Astrocyte of the spinal cord (primary cell): ENCODE data around the gene CAMK2G.

Source experiments
- DNase-seq: peaks from one replicate; pipeline ENCODE4 v3.0.0; 2011; ENCODE audit warnings: low read depth, low spot score
- H3K4me3 ChIP-seq: 2 replicates; pipeline ENCODE4 v1.5.1; 2011; ENCODE audit warnings: low read depth, mild to moderate bottlenecking, low read length, moderate library complexity
- in situ Hi-C: cut with HindIII; loops from 2 replicates; pipeline ENCODE4 v1.10.0; 2017; ENCODE audit warnings: low sequenced_read_pairs
- TF ChIP-seq, protein P1 (sequence below): IDR thresholded peaks from 2 replicates; pipeline ENCODE4 v1.5.1; 2012; ENCODE audit warnings: low read depth, mild to moderate bottlenecking, low read length, inconsistent platforms

CAMK2G gene

DNA sequence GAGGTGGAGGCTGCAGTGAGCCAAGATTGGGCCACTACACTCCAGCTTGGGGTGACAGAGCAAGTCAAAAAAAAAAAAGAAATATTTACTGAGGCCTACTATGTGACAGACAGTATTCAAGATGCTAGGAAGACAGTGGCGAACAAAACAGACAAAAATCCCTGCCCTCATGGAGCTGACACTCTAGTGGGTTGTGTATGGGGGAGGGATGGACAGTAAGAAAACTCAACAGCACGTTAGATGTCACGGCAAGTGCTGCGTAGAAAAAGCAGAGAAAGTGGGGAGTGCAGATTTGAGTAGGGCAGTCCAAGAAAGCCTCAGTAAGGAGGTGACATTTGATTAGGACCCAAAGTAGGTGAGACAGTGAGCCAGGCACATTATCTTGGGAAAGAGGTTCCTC, 10.1 kb downstream of the CAMK2G start:
- TF ChIP-seq, protein P1, sequence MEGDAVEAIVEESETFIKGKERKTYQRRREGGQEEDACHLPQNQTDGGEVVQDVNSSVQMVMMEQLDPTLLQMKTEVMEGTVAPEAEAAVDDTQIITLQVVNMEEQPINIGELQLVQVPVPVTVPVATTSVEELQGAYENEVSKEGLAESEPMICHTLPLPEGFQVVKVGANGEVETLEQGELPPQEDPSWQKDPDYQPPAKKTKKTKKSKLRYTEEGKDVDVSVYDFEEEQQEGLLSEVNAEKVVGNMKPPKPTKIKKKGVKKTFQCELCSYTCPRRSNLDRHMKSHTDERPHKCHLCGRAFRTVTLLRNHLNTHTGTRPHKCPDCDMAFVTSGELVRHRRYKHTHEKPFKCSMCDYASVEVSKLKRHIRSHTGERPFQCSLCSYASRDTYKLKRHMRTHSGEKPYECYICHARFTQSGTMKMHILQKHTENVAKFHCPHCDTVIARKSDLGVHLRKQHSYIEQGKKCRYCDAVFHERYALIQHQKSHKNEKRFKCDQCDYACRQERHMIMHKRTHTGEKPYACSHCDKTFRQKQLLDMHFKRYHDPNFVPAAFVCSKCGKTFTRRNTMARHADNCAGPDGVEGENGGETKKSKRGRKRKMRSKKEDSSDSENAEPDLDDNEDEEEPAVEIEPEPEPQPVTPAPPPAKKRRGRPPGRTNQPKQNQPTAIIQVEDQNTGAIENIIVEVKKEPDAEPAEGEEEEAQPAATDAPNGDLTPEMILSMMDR, result no peak
- no peak overlapping the region for H3K4me3 ChIP-seq
- DNase-seq, result no peak
- in situ Hi-C loops, result no loop called here

DNA sequence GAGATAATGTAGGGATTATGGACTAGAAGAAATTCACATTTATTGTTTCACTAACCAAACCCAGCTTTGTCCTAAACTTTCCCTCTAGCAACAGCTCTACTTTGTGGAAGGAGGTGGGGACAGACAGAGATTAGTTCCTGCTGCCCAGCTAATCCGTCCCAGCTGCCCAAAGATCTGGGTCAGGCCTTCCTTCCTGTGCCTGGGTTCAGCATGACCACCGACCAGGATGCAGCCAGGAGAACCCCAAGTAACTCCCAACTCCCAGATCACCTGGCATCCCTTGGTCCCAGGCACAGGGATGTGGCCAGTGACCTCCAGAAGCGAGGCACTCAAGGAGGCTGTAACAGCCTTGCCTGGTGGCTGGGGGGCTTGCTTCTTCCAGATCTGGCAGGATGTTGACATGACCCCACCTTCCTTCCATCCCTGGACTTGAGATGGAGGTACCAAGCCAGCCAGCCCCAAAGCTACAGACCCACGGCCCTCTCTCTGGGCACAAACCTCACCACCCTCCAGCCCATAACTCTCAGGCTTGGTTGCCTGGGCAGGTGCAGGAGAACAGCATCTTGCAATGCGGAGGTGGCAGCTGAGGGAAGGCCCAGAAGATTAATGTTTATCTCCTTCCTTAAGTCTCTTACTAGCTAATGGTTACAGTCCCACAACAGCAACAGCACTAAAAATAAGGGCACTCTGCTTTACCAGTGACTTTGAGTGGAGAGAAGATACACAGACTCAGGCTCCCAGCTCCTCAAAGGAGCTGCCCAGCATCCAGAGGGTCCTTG, 11.1 kb downstream of the CAMK2G start:
- TF ChIP-seq, protein P1, result no peak
- no peak for DNase-seq
- in situ Hi-C loops, result no loop called here
- H3K4me3 ChIP-seq, result no peak overlapping the region

DNA sequence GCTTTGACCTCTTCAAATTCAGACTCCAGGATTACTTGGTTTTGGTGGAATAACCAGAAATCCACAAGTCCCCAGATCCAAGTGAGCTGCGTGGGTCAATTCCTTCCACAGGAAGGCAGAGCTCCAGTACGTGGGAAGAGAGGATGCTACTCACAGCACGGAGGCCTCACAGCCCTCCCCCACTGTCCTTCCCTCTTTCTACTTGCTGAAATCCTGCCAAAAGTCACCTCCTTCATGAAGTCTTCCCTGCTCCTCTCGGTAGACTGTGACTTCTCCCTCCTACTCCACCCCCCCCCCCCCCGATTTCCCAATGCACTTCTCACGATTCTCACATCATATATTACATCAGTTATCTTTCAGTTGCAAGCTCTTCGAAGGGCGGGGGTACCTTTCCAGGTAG, 12.3 kb downstream of the CAMK2G start:
- in situ Hi-C loops, result no loop called here
- no peak for DNase-seq
- TF ChIP-seq, protein P1, result no peak
- no peak overlapping the region for H3K4me3 ChIP-seq

DNA sequence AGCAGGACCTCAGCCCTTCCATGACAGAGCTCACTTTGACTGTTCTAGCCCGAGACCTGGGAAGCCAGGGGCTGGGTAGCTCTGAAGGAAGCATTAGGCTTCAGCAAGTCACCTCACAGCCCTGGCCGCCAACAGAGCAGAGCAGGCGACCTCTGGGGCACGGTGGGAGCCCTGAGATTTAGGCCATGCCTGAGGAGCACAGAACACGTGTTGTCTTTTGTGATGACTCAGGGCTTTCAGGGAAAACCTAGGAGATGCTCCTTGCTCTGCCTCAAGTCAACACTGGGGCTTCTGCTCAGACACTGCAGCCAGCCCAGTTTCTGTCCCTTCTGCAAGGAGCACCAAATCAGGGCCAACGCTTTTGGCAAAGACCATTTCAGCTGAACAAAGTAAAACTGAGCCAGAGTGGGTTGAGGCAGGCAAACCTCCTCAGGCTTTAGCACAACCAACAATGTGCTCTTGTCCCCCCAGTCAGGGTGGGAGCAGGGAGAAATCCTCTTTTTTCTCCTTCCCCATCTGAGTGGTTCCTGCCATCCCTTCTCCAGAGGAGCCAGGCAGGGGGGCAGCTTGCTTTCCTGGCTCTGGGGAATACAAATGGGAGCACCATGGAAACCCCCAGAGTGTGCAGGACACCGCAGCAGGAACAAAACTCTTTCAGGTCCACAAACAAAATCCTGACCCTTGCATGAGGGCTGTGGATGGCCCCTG, 14.4 kb downstream of the CAMK2G start:
- TF ChIP-seq, protein P1, result no peak
- no peak overlapping the region for H3K4me3 ChIP-seq
- no peak for DNase-seq
- in situ Hi-C loops, result no loop called here

DNA sequence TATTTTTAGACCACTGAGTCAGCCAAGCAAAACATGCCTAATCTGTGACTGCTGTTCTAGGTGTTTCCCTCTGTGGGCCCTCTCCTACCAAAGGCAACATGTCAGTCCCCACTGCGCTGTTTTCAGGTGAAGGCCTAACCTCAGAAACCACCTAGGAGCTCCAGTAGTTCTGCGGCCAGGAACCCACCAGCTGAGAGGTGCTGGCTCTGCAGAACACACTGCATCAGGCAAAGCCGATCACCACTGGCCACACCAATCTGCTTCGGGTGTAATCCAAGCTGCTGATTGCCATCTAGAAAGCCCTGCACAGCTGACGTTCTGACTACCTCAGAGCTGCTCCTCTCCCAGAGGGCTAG, 14.9 kb downstream of the CAMK2G start:
- TF ChIP-seq, protein P1, result no peak

DNA sequence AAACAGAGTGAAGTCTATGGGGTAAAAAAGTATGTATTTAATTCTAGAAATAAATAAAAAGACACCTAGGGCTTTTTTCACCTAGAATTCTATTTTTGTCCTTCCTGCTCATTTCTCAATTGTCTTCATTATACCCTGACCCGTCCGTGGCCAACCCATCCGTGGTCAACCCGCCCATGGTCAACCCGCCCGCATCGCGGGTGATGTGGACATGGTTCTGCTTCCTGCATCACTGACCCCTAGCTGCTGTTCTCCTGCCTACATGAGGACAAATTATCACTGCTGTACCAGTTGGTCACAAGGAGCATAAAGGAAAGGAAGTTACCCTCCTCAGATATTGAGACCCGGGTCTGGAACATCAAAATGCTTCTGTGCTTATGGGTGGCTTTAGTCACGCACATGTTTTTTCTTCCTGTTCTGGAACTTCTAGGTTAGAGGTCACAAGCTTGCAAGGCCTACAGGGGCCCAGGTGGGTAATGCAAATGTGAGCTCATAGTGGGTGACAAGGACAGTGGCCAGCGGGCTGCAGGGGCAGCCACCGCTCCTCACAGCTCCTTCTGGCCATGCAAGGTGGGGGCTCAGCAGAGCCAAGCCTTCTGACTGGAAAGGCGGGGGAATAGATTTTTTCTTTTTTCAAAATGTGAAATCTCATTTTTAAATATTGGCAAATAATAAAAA, 15.5 kb downstream of the CAMK2G start:
- no peak for DNase-seq
- in situ Hi-C loops, result no loop called here
- TF ChIP-seq, protein P1, result no peak
- H3K4me3 ChIP-seq, result no peak overlapping the region

More for the DNA sequence above, 14.9 kb downstream of the CAMK2G start:
- in situ Hi-C loops, result no loop called here
- DNase-seq, result no peak
- no peak overlapping the region for H3K4me3 ChIP-seq
